GM21529 (cell line): ENCODE measurements around the gene SLC7A5.
"Not testable (repeated sequence)": the region's sequence is repeated elsewhere in the genome, so short reads cannot be mapped to it uniquely, and the experiment has no call there.

Experiments used
- ATAC-seq: cut with Tn5 transposase; IDR thresholded peaks from one replicate; pipeline ENCODE4 v1.9.1; 2021; ENCODE audit not compliant: unreplicated experiment

Gene SLC7A5

GRCh38 chr16:87889762-87890161, 20.5 kb upstream of the SLC7A5 start:
- not testable (repeated sequence) for ATAC-seq

GRCh38 chr16:87888346-87888745, 19.0 kb upstream of the SLC7A5 start:
- ATAC-seq, result not testable (repeated sequence)

GRCh38 chr16:87887931-87888330, 18.6 kb upstream of the SLC7A5 start:
- not testable (repeated sequence) for ATAC-seq

- ATAC-seq, result not testable (repeated sequence)
These were observed 16.2 kb upstream of the SLC7A5 start for GRCh38 chr16:87885371-87885967.

GRCh38 chr16:87882436-87883019, 13.2 kb upstream of the SLC7A5 start:
- no peak for ATAC-seq

- no peak for ATAC-seq
These were observed 12.3 kb upstream of the SLC7A5 start for GRCh38 chr16:87881324-87882200.

GRCh38 chr16:87880117-87880696, 10.9 kb upstream of the SLC7A5 start:
- no peak for ATAC-seq

- ATAC-seq, result not testable (repeated sequence)
These were observed 10.2 kb upstream of the SLC7A5 start for GRCh38 chr16:87879411-87880013.

- ATAC-seq, result no peak
These were observed 9.4 kb upstream of the SLC7A5 start for GRCh38 chr16:87878704-87879103.

GRCh38 chr16:87877942-87878507, 8.7 kb upstream of the SLC7A5 start:
- ATAC-seq, result no peak

GRCh38 chr16:87874639-87875427, 5.5 kb upstream of the SLC7A5 start:
- ATAC-seq, result peak; percentile 46

- ATAC-seq, result not testable (repeated sequence)
These were observed 1.3 kb upstream of the SLC7A5 start for GRCh38 chr16:87870418-87871291.

GRCh38 chr16:87869879-87870417, 641 bp upstream of the SLC7A5 start:
- ATAC-seq, result not testable (repeated sequence)

GRCh38 chr16:87868254-87869029, 865 bp downstream of the SLC7A5 start:
- ATAC-seq, result peak; percentile 32

GRCh38 chr16:87865902-87866555, 3.3 kb downstream of the SLC7A5 start:
- ATAC-seq, result not testable (repeated sequence)

- no peak for ATAC-seq
These were observed 4.8 kb downstream of the SLC7A5 start for GRCh38 chr16:87864331-87864989.

- not testable (repeated sequence) for ATAC-seq
These were observed 6.0 kb downstream of the SLC7A5 start for GRCh38 chr16:87863327-87863635.
